Stimulated activated CD8-positive, alpha-beta memory T cell treated with anti-CD3 and anti-CD28 coated beads, Interleukin-7, amount 100 ng/mL, for 48 hours (primary cell): ENCODE data around the gene ALG1L2.
"Not testable (repeated sequence)": the region's sequence is repeated elsewhere in the genome, so short reads cannot be mapped to it uniquely, and the experiment has no call there.

ENCODE experiments used
- DNase-seq, 2 donors: peaks; one replicate each; pipeline ENCODE4 v3.0.0-alpha.2; 2020; ENCODE audit warnings: low read depth in 1 of 2; ENCODE audit errors: extremely low read depth in 1 of 2

ALG1L2 gene

DNA sequence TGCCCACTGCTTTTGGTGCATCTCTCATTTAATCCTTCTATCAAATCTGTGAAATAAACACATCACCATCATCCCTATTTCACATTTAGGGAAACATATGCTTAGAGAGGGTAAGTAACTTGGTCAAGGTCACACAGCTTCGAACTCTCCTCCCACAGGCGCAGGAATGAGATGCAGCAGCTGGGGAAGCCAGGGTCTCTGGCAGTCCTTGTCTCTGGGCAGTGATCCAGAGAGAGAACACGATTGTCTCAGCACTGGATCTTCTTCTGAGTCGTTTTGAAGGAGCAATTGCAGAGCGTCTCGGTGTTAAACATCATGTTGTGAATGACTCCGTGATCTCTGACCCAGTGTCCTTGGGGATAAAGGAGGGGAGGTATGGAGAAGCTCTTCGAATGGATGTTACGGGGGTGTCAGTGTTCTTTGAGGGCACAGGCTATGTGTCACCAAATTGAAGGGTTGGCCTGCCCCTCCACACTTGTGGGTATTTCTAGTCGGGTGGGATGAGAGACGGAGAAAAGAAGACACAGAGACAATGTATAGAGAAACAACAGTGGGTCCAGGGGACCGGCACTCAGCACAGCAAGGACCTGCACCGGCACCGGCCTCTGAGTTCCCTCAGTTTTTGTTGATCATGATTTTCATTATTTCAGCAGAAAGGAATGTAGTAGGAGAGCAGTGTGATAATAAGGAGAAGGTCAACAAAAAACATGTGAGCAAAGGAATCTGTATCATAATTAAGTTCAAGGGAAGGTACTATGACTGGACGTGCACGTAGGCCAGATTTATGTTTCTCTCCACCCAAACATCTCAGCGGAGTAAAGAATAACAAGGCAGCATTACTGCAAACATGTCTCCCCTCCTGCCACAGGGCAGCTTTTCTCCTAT, 41.5 kb downstream of the ALG1L2 start:
- not testable (repeated sequence) for DNase-seq

DNA sequence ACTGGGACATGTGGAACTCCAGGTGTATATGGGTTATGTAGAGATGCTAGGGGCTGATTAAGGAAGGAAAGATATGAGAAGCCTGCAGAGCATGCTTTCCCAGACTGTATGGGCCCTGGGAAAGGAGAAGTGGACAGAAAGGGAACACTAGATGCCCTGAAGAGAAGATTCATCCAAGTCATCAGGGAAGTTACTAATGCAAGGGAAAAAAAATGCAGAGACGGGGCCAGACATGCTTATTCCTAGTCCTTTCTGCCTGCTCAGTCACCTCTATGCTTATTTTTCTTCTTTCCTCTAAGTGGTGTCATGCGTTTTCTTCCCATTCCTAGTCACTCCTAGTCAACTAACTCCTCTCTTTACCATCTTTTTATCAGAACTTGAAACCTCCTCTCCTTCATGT, 43.8 kb downstream of the ALG1L2 start:
- not testable (repeated sequence) for DNase-seq

DNA sequence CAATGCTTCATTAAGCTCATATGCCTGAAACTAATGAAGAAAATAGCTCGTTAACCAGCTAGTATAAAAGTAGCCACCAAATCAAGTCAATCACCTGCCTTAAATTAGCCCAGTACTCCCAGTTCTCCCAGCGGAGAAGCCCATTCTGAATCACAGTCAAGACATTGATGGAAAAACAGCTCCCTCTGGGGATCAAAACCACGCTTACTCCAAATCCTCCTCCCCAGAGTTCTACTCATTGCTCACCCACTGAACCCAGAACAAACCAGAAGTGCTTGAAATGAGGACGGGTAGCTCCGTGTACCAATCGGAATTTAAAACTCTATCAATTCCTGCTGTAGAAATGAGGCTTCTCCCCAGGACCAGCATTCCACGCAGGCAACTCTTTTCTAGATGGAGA, 54.7 kb downstream of the ALG1L2 start:
- DNase-seq: not testable (repeated sequence)

DNA sequence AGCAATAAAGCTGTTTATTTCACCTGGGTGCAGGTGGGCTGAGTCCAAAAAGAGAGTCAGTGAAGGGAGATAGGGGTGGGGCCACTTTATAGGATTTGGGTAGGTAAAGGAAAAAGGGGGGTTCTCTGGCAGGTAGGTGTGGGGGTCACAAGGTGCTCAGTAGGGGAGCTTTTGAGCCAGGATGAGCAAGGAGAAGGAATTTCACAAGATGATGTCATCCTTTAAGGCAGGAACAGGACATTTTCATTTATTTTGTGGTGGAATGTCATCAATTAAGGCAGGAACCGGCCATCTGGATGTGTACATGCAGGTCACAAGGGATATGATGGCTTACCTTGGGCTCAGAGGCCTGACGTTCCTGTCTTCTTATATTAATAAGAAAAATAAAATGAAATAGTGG, 56.1 kb downstream of the ALG1L2 start:
- DNase-seq: not testable (repeated sequence)

DNA sequence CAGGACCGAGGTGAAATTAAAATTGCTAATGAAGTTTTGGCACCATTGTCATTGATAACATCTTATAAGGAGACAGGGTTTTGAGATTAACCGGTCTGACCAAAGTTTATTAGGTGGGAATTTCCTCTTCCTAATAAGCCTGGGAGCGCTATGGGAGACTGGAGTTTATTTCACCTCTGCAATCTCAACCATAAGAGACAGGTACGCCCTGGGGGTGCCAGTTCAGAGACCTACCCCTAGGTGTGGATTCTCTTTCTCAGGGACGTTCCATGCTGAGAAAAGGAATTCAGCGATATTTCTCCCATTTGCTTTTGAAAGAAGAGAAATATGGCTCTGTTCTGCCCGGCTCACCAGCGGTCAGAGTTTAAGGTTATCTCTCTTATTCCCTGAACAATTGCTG, 57.4 kb downstream of the ALG1L2 start:
- not testable (repeated sequence) for DNase-seq

DNA sequence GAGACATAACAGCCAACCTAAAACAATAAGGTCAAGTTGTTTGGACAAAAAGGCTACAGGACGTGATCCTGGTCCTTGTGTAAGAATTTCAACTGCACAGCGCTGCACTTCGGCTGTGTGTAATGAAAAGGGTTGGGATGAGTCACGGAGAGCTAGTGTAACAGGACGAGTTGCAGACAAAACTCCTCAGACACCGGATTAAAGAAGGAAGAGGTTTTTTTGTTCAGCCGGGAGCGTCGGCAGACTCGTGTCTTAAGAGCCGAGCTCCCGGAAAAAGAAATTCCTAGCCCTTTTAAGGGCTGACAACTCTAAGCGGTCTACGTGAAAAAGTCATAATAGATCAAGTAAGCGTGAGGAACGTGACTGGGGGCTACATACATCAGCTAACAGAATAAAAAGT, 59.1 kb downstream of the ALG1L2 start:
- DNase-seq: not testable (repeated sequence)

DNA sequence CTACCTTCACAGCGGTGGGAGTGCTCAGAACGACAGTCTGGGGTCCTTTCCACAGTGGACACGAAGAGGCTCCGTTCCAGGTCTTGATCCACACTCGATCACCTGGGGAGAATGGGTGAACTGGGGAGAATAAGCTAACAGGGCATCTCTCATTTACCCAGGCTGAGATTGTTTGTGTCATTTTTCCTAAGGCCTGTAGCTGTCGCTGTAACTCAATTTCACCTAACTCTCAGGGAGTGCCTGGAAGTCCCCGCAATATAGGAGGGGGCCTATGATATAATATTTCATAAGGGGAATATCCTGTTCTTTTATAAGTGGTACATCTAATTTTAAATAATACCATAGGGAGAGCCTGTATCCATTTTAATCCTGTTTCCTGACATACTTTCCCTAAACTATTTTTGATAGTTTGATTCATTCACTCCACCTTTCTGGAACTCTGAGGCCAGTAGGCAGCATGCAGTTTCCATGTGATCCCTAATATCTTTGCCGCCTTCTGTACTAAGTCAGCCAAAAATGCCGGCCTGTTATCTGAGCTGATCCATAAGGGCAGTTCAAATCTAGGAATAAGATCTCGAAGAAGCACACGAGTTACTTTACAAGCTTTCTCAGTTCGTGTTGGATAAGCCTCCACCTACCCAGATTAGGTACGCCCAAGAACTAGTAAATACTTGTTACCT, 62.2 kb downstream of the ALG1L2 start:
- not testable (repeated sequence) for DNase-seq

DNA sequence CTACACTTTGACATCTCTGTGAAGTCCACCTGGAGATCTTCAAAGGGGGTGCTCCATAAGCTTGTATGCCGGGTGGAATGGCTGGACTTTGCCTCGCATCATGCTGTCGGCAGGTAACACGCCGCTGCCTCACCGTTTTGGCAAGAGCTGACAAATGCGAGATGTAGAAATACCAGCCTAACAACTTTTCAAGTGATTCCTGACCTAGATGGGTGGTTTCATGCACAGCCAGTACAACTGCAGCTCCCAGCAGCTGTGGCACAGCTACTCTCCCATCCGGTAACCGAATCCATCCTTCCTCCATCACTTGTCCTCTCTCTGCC, 62.7 kb downstream of the ALG1L2 start:
- DNase-seq: not testable (repeated sequence)

DNA sequence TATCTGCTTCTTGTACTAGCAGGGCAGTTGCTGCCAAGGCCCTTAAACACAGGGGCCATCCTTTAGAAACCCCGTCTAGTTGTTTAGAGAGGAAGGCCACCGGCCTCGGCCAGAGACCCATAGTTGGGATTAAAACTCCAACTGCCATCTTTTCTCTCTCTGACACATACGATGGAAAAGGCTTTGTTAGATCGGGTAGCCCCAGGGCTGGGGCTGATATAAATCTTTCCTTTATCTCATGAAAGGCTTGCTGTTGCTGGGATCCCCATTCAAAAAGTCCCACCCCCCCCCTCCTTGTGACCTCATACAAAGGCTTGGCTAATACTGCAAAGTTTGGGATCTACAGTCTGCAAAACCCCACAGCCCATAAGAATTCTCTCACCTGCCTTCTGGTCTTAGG, 63.8 kb downstream of the ALG1L2 start:
- DNase-seq: not testable (repeated sequence)

GRCh38 chr3:130146465-130146864, 64.8 kb downstream of the ALG1L2 start:
- not testable (repeated sequence) for DNase-seq
